Stomach smooth muscle (tissue), 2 donors: ENCODE data around the gene NRG3.
A peak's percentile ranks its signal among the peaks of the same experiment; 100 is the strongest.

Experiments used
- H3K27ac ChIP-seq: one replicate; pipeline ENCODE4 v1.7.0; 2013; ENCODE audit warnings: mild to moderate bottlenecking, low read length, inconsistent platforms
- H3K27me3 ChIP-seq, 2 donors: one replicate each; pipeline ENCODE4 v1.7.0; 2013; ENCODE audit warnings: low read length in 2 of 2; ENCODE audit not compliant: insufficient read depth in 2 of 2, control insufficient read depth in 1 of 2
- H3K36me3 ChIP-seq, 2 donors: one replicate each; pipeline ENCODE4 v1.7.0; 2013; ENCODE audit warnings: low read length in 2 of 2; ENCODE audit not compliant: control insufficient read depth in 2 of 2, insufficient read depth in 2 of 2
- H3K4me1 ChIP-seq: one replicate; pipeline ENCODE4 v1.7.0; 2013; ENCODE audit warnings: low read length; ENCODE audit not compliant: control insufficient read depth, insufficient read depth
- H3K4me3 ChIP-seq, 2 donors: one replicate each; pipeline ENCODE4 v1.7.0; 2013; ENCODE audit warnings: low read length in 2 of 2
- H3K9ac ChIP-seq, 2 donors: one replicate each; pipeline ENCODE4 v1.7.0; 2013; ENCODE audit warnings: low read length in 2 of 2, mild to moderate bottlenecking in 1 of 2
- H3K9me3 ChIP-seq, 2 donors: one replicate each; pipeline ENCODE4 v1.7.0; 2013; ENCODE audit warnings: low read length in 2 of 2; ENCODE audit not compliant: control insufficient read depth in 2 of 2
- donor health status: healthy.
- donor health status: Pancreatic carcinoma.

The NRG3 gene

DNA sequence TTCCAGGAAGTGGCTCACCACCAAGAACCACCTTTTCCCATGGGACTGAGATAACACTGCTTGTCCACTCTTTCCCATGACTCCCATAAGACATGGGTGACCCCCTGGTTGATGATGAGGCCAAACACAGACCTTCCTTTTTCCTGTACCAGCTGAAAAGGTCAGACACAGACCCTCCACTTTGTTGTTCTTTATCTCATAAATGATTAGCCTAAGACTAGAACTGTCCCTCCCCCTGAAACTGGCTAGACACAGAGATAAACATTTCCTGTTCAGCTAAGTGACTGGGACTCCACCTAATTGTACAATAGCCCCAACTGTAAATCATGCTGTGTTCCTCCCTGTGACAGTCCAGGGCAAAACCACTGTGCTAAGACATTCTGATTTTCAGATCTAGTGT is 8.2 kb upstream of the NRG3 start:
- Histone ChIP-seq H3K27me3 (no peaks in the 10 kb centered on the region), H3K27ac (no peak overlapping the region), H3K4me1 (no peaks in the 10 kb centered on the region), H3K36me3 (no peaks in the 10 kb centered on the region), H3K9ac (no peak overlapping the region), H3K4me3 (no peak overlapping the region), H3K9me3 (no peaks in the 10 kb centered on the region)

DNA sequence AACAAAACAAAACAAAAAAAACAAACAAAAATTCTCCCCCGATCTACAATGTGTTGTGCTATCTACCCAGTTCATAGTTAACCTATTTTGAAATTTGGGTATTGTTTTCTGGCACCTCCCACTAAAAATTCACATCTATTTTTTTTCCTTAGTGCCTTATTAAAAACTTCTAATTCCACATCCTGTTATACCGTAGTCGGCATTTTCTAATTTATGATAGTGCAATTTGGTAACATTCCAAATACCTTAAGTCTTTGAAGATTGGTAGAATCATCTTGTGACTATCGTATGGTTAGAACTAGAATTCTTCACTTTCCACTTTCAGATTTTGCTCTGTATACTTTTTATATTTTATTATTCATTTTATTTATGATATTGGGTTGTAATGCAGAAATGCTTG is 4.5 kb upstream of the NRG3 start:
- Histone ChIP-seq H3K4me1 (peaks cover 7% of the 10 kb centered on the region), H3K27me3 (peaks cover 1 to 6% of the 10 kb centered on the region in 2 donors), H3K27ac (no peak overlapping the region), H3K9me3 (no peaks in the 10 kb centered on the region), H3K4me3 (no peak overlapping the region), H3K9ac (no peak overlapping the region), H3K36me3 (no peaks in the 10 kb centered on the region)

DNA sequence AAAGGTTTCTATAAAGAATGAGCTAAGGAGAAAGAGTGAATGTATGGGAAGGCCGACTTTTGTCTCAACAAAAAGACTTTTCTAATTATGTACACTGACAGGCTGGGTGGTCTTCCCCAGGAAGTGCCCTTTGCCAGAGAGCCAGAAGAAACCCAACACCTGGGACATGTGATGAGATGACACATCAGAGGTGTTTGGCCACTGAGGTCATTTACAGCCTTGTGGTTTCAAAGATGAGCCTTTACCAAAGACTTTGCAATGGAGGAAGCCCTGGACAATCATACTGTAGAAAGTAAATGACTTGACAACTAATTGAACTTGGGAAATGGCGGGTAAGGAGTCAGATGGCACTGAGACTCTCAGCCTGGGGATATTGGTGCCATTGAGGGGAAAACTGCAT is 3.4 kb upstream of the NRG3 start:
- peaks cover 3 to 15% of the 10 kb centered on the region in 2 donors for H3K27me3 ChIP-seq

DNA sequence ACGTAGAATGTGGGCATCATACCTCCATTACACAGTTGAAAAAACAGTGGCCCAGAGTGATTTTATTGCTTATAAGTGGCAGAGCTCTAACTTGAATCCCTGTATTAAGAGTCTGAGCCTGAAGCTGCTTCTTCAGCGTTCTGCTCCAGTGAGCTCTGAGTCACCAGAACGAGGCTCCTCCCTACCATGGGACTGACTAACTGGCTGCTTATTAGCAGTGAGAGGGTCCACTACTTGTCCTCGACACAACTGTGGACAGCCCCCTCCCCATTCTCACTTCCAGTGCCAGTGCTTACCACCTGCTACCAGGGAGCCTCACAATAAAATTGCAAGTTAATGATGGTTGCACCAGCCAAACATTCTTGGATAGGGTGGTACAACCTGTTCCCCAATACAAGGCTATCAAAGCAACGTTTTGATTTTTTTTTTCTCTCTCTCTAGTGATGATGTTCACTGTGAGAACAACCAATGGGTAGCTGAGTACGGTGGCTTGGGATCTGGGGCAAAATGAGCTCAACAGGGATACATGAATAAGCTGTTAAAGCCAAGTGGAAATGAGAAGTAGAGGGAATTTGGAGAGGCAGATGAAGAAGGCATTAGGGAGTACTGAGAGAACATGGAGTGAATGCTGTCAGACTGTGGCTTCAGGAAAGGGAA is 2.7 kb upstream of the NRG3 start:
- Histone ChIP-seq H3K27me3 (peaks cover 3 to 15% of the 10 kb centered on the region in 2 donors), H3K36me3 (no peaks in the 10 kb centered on the region), H3K27ac (no peak overlapping the region), H3K9ac (no peak overlapping the region), H3K9me3 (no peaks in the 10 kb centered on the region), H3K4me1 (peaks cover 20% of the 10 kb centered on the region), H3K4me3 (no peak overlapping the region)

More for the DNA sequence above, 3.4 kb upstream of the NRG3 start:
- Histone ChIP-seq H3K27ac (no peak overlapping the region), H3K36me3 (no peaks in the 10 kb centered on the region), H3K9me3 (no peaks in the 10 kb centered on the region), H3K4me3 (no peak overlapping the region), H3K9ac (no peak overlapping the region), H3K4me1 (peaks cover 17% of the 10 kb centered on the region)

DNA sequence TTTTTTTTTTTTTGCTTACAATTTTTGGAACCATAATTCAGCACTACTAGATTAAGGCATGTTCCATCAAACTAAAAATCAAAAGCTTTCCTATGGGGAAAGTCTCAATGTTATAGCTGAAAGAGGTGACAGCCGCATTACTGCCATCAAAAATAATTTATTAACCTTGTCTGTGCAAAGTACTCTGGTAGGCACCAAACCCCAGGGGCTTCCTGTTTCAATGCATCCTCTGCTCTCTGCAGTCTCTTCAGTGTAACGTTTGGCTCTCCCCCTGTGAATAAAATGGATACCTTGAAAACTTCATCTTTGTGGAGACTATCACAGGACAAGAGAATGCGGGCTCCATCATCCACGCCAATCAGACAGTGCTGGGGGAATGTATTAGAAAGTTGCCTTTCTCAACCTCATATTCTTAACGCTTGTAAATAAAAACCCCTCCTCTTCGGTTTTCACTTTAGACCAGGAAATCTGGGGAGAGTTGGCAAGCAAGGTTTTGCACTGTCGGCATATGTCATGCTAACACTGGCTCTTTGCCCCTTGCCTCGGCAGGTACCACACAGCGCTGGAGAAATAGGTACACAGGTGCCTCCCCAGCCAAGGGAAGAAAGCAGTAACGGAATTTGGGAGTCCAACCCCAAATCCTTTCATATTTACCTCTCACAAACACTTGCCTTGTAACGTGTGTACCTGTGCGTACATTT is 1.6 kb upstream of the NRG3 start:
- Histone ChIP-seq H3K4me3 (no peak overlapping the region), H3K4me1 (peaks cover 20% of the 10 kb centered on the region), H3K27ac (no peak overlapping the region), H3K9me3 (no peaks in the 10 kb centered on the region), H3K36me3 (no peaks in the 10 kb centered on the region), H3K9ac (no peak overlapping the region), H3K27me3 (peaks cover 3 to 15% of the 10 kb centered on the region in 2 donors)

DNA sequence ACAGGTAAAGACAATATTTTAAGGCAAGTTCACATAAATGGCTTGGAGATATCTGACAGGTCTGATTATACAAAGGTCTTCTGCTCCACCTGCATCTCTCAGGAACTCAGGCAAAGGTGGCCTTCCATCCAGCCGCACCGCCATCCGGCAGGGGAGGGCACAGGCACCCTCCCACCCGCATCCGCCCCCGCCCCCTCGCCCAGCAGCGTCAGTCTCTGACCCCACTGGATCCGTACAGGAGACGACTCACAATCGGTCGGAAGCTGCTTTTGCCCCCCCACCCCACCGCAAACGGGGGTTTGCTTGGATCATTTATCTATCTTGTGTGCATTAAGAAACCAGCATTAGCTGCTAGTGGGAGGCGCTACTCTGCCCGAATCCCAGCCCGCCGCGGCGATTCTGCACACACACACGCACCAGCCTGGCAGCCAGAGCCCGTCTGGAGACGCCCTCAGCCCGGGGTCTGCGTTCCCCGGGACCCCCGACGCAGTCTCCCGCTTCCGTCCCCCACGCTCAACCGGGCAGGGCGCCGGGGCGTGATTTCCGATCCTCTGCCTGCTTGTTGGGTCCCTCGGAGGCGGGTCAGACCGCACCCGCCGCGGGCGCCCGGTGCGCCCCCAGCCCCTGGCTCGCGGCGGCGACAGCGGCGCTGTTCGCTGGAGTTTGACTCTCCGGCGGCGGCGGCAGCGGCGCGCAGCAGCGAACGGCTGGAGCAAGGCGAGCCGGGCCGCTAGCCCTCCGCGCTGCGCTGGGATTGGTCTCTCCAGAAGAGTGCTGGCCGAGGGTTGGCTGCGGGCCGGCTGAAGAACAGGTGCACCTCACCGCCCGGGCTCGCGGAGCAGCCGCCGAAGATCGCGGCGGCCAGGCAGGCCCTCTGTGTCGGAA is 820 bp upstream of the NRG3 start:
- H3K9ac ChIP-seq = peak overlapping the region; percentile 21 to 34
- H3K4me3 ChIP-seq = peak overlapping the region in 1 of 2 donors; percentile 69
- H3K27ac ChIP-seq = no peak overlapping the region
- H3K27me3 ChIP-seq = peaks cover 3 to 15% of the 10 kb centered on the region in 2 donors
- H3K36me3 ChIP-seq = no peaks in the 10 kb centered on the region
- no peaks in the 10 kb centered on the region for H3K9me3 ChIP-seq
- peaks cover 20% of the 10 kb centered on the region for H3K4me1 ChIP-seq

DNA sequence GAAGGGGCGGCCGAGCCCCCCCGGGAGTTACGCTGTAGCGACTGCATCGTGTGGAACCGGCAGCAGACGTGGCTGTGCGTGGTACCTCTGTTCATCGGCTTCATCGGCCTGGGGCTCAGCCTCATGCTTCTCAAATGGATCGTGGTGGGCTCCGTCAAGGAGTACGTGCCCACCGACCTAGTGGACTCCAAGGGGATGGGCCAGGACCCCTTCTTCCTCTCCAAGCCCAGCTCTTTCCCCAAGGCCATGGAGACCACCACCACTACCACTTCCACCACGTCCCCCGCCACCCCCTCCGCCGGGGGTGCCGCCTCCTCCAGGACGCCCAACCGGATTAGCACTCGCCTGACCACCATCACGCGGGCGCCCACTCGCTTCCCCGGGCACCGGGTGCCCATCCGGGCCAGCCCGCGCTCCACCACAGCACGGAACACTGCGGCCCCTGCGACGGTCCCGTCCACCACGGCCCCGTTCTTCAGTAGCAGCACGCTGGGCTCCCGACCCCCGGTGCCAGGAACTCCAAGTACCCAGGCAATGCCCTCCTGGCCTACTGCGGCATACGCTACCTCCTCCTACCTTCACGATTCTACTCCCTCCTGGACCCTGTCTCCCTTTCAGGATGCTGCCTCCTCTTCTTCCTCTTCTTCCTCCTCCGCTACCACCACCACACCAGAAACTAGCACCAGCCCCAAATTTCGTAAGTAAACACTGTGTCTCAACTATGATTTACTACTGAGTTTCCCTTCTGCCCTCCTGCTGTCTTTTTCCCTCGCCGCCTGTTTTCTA is 666 bp downstream of the NRG3 start:
- Histone ChIP-seq H3K27ac (no peak overlapping the region), H3K9me3 (no peaks in the 10 kb centered on the region), H3K27me3 (peaks cover 3 to 15% of the 10 kb centered on the region in 2 donors), H3K4me1 (peaks cover 20% of the 10 kb centered on the region), H3K4me3 (peak overlapping the region; percentile 62 to 69), H3K9ac (peak overlapping the region in 1 of 2 donors; percentile 13), H3K36me3 (no peaks in the 10 kb centered on the region)

DNA sequence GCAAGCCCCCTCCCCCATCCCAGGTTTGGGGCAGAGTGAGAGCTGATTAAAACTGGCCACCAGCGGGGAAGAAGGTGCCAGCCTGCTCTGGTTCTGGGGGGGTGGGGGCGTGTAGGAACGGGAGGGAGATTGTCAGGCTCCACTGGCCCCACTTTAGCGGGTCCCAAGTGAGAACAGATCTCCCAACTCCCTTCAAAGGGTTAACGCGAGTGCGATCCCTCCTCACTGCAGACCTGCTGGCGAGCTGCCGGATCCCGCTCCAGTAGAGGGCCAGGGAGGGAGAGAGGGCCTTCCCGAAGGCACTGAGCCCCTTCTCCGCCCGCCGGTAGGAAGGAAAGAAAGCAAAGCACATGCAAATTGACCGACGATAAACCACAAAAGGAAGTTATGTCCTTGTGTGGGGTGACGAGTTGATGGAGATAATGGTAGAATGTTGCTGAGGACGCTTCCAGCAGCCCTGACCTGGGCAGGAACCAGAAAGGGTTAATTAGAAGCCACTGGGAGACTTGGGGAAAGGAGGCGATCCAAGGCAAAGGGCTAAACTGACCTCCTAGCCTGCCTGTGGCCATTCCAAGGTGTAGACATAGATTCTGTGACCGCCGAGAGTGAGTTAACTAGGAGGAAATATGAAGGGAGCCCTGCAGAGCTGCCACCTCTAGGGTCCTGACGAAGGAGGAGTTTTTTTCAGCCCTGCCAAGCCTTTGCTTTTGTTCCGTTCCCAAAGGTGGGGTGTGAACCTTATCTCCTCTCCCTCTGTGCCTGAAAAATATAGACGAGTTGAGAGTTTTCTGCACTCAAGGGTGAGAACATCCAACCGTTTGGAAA is 1.5 kb downstream of the NRG3 start:
- peak overlapping the region; percentile 62 to 69 for H3K4me3 ChIP-seq
- peaks cover 20% of the 10 kb centered on the region for H3K4me1 ChIP-seq
- no peak overlapping the region for H3K27ac ChIP-seq
- H3K36me3 ChIP-seq = no peaks in the 10 kb centered on the region
- H3K9me3 ChIP-seq = no peaks in the 10 kb centered on the region
- peak overlapping the region in 1 of 2 donors; percentile 13 for H3K9ac ChIP-seq
- H3K27me3 ChIP-seq = peaks cover 3 to 15% of the 10 kb centered on the region in 2 donors

DNA sequence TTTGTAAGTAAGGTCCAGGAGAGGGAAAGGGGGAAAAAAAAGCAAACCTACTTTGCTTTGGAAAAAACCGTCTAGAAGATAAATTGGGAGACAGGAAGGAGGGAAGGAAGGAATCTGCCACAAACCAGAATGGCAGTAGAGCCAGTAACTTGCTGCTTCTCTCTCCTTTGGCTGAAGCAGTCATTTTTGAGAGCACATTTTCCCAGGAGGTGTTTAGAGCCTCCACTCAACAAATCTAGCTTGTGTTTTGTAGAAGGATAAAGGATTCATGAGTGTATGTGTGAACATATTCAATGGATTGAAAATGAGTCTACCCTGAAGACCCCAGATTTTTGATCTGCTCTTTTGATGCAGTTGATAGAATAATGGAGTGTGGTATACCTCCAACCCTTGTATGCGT is 2.6 kb downstream of the NRG3 start:
- H3K4me1 ChIP-seq = peaks cover 20% of the 10 kb centered on the region
- no peak overlapping the region for H3K4me3 ChIP-seq
- H3K36me3 ChIP-seq = no peaks in the 10 kb centered on the region
- no peaks in the 10 kb centered on the region for H3K9me3 ChIP-seq
- no peak overlapping the region for H3K27ac ChIP-seq
- no peak overlapping the region for H3K9ac ChIP-seq
- H3K27me3 ChIP-seq = peaks cover 3 to 15% of the 10 kb centered on the region in 2 donors
